H7 (cell line): ENCODE measurements around the gene IL17C. TPM values are rescaled to one million over a fixed set of nuclear protein-coding genes. Genes with fewer than 3 reads are reported as not detected.

Experiments
- DNase-seq: peaks from one replicate; pipeline ENCODE4 v3.0.0; 2012
- H3K27me3 ChIP-seq: 2 replicates; pipeline ENCODE4 v1.6.0; 2011; ENCODE audit warnings: mild to moderate bottlenecking, low read length; ENCODE audit not compliant: control insufficient read depth, insufficient read depth
- H3K36me3 ChIP-seq: replicated peaks from 2 replicates; pipeline ENCODE4 v1.5.1; 2011; ENCODE audit warnings: low read length; ENCODE audit not compliant: control insufficient read depth, insufficient read depth
- H3K4me3 ChIP-seq: 2 replicates; pipeline ENCODE4 v1.5.1; 2011; ENCODE audit warnings: low read depth, mild to moderate bottlenecking, control low read depth, low read length, moderate library complexity; ENCODE audit not compliant: insufficient read depth
- total RNA-seq: library from RNA; depleted of rRNA; stranded (reverse); fragments of >200 nt; shearing (Covaris generic); gene quantifications from 2 replicates; pipeline ENCODE4 v1.2.3, GENCODE V29; 2014

Gene IL17C
- total RNA-seq, 1 experiment from 2014 or later, result 0.14 TPM

- Histone ChIP-seq H3K36me3 (peaks cover 14% of the 10 kb centered on the region), H3K4me3 (no peak overlapping the region), H3K27me3 (peaks cover 6% of the 10 kb centered on the region)
- DNase-seq, result no peak
These were observed 7.9 kb upstream of the IL17C start for GRCh38 chr16:88630433-88630832.

GRCh38 chr16:88630941-88631340 is 7.4 kb upstream of the IL17C start:
- Histone ChIP-seq H3K4me3 (no peak overlapping the region), H3K36me3 (peaks cover 14% of the 10 kb centered on the region), H3K27me3 (peaks cover 6% of the 10 kb centered on the region)
- no peak for DNase-seq

GRCh38 chr16:88631384-88631783 is 7.0 kb upstream of the IL17C start:
- H3K27me3 ChIP-seq, result peaks cover 7% of the 10 kb centered on the region
- H3K36me3 ChIP-seq, result peaks cover 12% of the 10 kb centered on the region
- DNase-seq, result no peak
- no peak overlapping the region for H3K4me3 ChIP-seq

GRCh38 chr16:88631920-88632586 is 6.3 kb upstream of the IL17C start:
- H3K27me3 ChIP-seq, result peaks cover 7% of the 10 kb centered on the region
- no peak for DNase-seq
- no peak overlapping the region for H3K4me3 ChIP-seq
- peaks cover 11% of the 10 kb centered on the region for H3K36me3 ChIP-seq

- H3K36me3 ChIP-seq, result peaks cover 11% of the 10 kb centered on the region
- no peak for DNase-seq
These were observed 5.8 kb upstream of the IL17C start for GRCh38 chr16:88632587-88632930.

GRCh38 chr16:88633684-88634140 is 4.7 kb upstream of the IL17C start:
- Histone ChIP-seq H3K36me3 (peaks cover 8% of the 10 kb centered on the region), H3K4me3 (peak overlapping the region; percentile 59), H3K27me3 (peaks cover 7% of the 10 kb centered on the region)
- DNase-seq, result peak; percentile 94

More at GRCh38 chr16:88632587-88632930, 5.8 kb upstream of the IL17C start:
- peaks cover 7% of the 10 kb centered on the region for H3K27me3 ChIP-seq
- no peak overlapping the region for H3K4me3 ChIP-seq

- H3K36me3 ChIP-seq, result peaks cover 8% of the 10 kb centered on the region
- peak overlapping the region; percentile 59 for H3K4me3 ChIP-seq
- H3K27me3 ChIP-seq, result peaks cover 7% of the 10 kb centered on the region
- peak; percentile 98 for DNase-seq
These were observed 4.0 kb upstream of the IL17C start for GRCh38 chr16:88634141-88634993.

- peaks cover 2% of the 10 kb centered on the region for H3K36me3 ChIP-seq
- peak overlapping the region; percentile 59 for H3K4me3 ChIP-seq
- peaks cover 10% of the 10 kb centered on the region for H3K27me3 ChIP-seq
- peak; percentile 80 for DNase-seq
These were observed 3.2 kb upstream of the IL17C start for GRCh38 chr16:88634994-88635670.

- no peak overlapping the region for H3K4me3 ChIP-seq
- H3K36me3 ChIP-seq, result no peaks in the 10 kb centered on the region; the same call in 1 of the 2 replicates
- peaks cover 10% of the 10 kb centered on the region for H3K27me3 ChIP-seq
- DNase-seq, result peak; percentile 82
These were observed 2.6 kb upstream of the IL17C start for GRCh38 chr16:88635671-88636319.

- DNase-seq, result no peak
- Histone ChIP-seq H3K36me3 (no peaks in the 10 kb centered on the region; the same call in 1 of the 2 replicates), H3K27me3 (peaks cover 10% of the 10 kb centered on the region)
These were observed 1.7 kb upstream of the IL17C start for GRCh38 chr16:88636488-88637265.

GRCh38 chr16:88639231-88640038 is 1.1 kb downstream of the IL17C start:
- H3K4me3 ChIP-seq, result no peak overlapping the region
- H3K27me3 ChIP-seq, result peaks cover 10% of the 10 kb centered on the region

More at GRCh38 chr16:88636488-88637265, 1.7 kb upstream of the IL17C start:
- no peak overlapping the region for H3K4me3 ChIP-seq

GRCh38 chr16:88640039-88640495 is 1.7 kb downstream of the IL17C start:
- DNase-seq, result no peak
- Histone ChIP-seq H3K36me3 (no peaks in the 10 kb centered on the region), H3K4me3 (no peak overlapping the region), H3K27me3 (peaks cover 8% of the 10 kb centered on the region)

More at GRCh38 chr16:88639231-88640038, 1.1 kb downstream of the IL17C start:
- DNase-seq, result peak; percentile 97
- H3K36me3 ChIP-seq, result no peaks in the 10 kb centered on the region
